SKM-1 treated with dmso at 0.1 percent for 144 hours (cell line): ENCODE data around the gene MMP15.
"Not testable (repeated sequence)": the region's sequence is repeated elsewhere in the genome, so short reads cannot be mapped to it uniquely, and the experiment has no call there.

Source experiments
- DNase-seq: peaks from one replicate; lab custom pipeline; 2025; ENCODE audit not compliant: unreplicated experiment; lab: John Stamatoyannopoulos, UW

Gene MMP15

GRCh38 chr16:58048494-58049231, 23.1 kb downstream of the MMP15 start:
- DNase-seq: no peak

DNA sequence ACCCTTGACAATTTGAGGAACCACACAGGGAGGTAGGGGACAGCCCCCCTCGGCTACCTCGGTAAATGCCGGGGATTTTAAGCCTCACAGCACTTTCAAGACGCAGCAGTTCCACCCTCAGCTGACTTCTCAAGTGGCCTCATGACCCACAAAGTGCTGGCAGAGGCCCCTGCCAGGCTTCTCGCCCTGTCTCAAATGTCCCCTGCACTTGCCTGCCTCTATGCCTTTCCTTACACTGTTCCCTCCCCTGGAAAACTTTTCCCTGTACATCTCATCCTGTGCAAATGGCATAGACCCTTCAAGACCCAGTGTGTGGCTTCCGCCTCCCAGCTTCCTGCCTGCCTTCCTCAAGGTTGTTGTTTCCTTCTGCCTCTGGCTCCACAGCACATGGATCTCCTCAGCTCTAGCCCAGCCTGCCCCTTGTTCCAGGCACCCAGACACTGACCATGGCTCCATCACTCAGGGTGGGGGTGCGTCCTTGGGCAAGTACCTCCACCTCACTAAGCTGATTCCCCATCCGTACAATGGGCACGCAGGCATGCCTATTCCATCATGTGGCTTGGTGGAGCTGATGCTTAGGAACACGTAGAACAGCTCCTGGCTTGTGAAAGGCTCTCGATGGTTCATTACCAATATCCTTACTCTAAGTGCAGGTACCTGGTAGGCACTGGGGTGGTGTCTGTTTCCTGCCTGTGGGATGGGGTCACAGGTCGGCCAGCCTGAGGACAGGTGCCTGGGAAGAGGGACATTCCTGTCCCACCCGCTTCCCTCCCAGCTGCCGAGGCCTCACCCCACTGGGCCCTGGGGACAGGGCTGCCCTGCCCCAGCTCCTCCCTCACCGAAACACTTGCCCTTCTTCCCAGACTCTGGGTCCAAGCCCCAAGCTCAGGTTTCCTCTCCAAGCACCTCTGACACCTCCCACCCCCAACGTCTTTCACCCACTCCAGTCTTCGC, 24.0 kb downstream of the MMP15 start:
- DNase-seq: no peak

GRCh38 chr16:58051296-58051695, 25.7 kb downstream of the MMP15 start:
- DNase-seq: no peak

GRCh38 chr16:58051821-58052603, 26.5 kb downstream of the MMP15 start:
- DNase-seq: no peak

- DNase-seq: no peak
These were observed 28.1 kb downstream of the MMP15 start for GRCh38 chr16:58053682-58054005.

- DNase-seq: no peak
These were observed 28.7 kb downstream of the MMP15 start for GRCh38 chr16:58054289-58054688.

DNA sequence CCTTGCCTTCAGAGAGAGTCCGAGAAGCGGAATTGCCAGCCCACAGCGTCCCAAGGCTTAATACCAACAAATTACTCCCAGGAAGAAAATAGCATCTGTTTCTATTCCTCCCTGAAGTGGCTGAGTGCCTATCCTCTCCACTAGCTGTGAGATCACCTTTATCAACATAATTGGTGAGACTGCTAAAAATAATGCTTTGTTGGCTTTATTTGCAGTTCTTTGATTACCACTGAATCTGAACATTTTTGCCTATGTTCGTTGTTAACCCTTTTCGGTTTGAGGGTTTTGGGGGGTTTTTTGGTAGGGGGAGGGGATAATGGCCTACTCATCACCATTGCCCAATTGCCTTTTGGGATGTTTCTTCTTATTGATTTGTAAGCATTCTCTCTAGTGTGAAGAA, 31.0 kb downstream of the MMP15 start:
- no peak for DNase-seq

DNA sequence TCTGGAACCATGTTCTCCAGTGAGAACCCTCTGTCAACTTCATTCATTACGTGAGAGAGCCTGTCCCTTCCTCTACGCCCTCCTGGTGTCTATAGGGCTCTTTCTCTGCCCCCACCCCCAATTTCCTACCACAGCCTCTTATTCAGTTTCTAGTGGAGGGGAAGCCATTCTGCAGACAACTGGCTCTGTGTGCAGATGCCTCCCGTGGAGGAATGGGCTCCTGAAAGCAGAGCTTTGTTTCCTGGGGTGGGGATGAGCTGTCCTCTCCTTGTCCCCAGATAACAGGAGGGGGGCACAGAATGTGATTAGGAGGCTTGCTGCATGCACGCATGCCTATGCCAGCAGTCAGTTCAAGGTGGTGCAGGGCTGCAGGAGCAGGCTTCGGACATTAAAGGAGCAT, 31.6 kb downstream of the MMP15 start:
- no peak for DNase-seq

GRCh38 chr16:58057784-58058183, 32.2 kb downstream of the MMP15 start:
- no peak for DNase-seq

DNA sequence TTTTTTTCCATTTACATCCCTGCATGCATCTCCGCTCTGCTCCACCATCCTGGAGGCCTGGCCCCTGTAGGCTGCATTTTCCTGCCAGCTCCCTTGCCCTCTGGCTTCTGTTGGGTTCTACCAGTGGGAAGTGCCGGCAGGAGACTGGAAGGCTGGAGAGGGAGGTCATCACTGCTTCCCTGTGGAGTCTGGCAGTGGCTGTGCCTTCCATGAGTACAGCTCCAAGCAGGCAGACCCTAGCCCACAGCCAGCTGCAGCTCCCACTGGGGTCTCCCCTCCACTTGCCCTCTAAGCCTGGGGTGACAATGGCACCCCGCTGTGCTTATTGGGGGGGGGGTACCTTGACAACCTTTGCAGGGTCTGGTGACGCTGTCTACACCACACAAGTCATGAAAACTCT, 37.3 kb downstream of the MMP15 start:
- no peak for DNase-seq

DNA sequence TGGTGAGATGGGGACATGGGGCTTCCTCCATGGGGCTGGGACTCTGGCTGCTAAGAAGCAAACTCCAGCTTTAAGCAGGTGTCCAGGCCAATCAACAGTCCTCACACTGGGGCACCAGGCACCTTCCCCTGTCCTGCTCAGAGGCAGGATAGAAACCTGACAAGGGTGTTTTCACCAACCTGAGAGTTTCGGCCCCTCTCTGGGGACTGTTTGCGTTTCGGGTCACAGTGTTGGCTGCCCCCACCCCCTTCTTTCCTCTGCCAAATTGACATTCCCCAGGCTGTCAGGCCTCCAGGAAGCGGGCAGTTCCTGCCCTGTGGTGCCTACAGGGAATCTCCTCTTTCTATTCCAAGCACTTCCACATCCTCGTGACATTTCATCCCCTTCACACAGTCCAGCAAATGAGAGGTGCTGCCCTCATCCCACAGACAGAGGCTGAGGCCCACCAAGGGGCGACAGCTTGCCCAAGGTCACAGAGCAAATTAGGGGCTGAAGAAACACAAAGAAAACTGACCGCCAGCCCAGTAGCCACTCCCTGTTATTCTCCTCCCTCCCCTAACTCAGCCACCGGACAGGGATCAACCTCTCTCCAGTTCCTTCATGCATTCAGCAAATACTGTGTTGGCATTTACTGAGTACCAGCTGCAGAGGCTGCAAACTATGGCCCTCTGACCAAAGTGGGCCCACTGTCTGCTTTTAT, 38.0 kb downstream of the MMP15 start:
- no peak for DNase-seq

GRCh38 chr16:58070585-58070984, 45.0 kb downstream of the MMP15 start:
- no peak for DNase-seq

DNA sequence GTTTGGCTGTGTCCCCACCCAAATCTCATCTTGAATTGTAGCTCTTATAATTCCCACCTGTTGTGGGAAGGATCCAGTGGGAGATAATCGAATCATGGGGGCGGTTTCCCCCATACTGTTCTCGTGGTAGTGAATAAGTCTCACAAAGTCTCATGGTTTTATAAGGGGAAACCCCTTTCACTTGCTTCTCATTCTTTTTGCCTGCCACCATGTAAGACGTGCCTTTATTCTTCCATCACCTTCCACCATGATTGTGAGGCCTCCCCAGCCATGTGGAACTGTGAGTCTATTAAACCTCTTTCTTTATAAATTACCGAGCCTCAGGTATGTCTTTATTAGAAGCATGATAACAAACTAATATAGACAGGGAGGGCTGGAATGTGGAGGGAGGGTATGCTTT, 46.6 kb downstream of the MMP15 start:
- DNase-seq: not testable (repeated sequence)

GRCh38 chr16:58073086-58073485, 47.5 kb downstream of the MMP15 start:
- not testable (repeated sequence) for DNase-seq

GRCh38 chr16:58074657-58075056, 49.1 kb downstream of the MMP15 start:
- DNase-seq: no peak

- no peak for DNase-seq
These were observed 51.0 kb downstream of the MMP15 start for GRCh38 chr16:58076514-58076913.

- no peak for DNase-seq
These were observed 52.2 kb downstream of the MMP15 start for GRCh38 chr16:58077796-58078195.

GRCh38 chr16:58080657-58081056, 55.1 kb downstream of the MMP15 start:
- not testable (repeated sequence) for DNase-seq

DNA sequence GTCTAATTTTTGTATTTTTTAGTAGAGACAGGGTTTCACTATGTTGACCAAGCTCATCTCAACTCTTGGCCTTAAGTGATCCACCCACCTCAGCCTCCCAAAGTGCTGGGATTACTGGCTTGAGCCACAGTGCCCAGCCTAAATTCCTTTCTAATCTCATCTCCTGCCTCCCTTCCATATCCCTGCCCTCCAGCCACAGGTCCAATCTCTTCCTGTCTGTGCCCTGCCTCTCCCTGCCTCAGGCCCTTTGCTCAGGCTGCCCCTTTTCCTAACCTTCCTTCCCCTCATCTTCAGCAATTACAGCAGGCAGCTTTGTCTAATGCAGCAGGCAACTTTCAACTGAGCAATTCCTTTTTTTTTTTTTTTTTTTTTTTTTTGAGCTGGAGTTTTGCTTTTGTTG, 56.8 kb downstream of the MMP15 start:
- DNase-seq: no peak

DNA sequence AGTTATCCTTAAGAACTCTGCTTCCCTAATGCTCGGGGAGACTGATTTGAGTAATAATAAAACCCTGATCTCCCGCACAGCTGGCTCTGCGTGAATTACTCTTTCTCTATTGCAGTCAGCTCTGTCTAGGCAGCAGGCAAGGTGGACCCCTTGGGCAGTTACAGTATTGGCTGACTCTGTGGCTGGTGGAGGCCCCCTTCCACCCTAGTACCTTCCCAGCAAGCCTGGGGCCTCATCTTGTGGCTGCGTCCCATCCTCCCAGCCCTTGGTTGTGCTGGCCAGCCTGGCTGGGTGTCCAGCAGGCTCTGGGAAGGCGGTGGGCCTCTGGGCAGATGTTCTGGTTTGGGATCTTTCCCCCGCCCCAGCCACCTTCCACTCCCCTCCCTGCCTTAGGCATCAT, 59.1 kb downstream of the MMP15 start:
- no peak for DNase-seq

- DNase-seq: no peak
These were observed 59.6 kb downstream of the MMP15 start for GRCh38 chr16:58085171-58085570.
